Suprapubic skin (tissue), 4 donors: ENCODE measurements around the gene GOPC. TPM values are rescaled to one million over a fixed set of nuclear protein-coding genes. Genes with fewer than 3 reads are reported as not detected.

Source experiments
- DNase-seq, 2 donors: peaks; one replicate each; pipeline ENCODE4 v3.0.0-alpha.2; 2019; ENCODE audit warnings: low spot score in 2 of 2
- H3K27ac ChIP-seq: fragments of 200-600 bp; sonication (generic); one replicate; pipeline ENCODE4 v1.5.1; 2019
- H3K27me3 ChIP-seq: fragments of 200-600 bp; sonication (generic); one replicate; pipeline ENCODE4 v1.5.1; 2019
- H3K36me3 ChIP-seq: fragments of 200-600 bp; sonication (generic); one replicate; pipeline ENCODE4 v1.5.1; 2019
- H3K4me1 ChIP-seq: fragments of 200-600 bp; sonication (generic); one replicate; pipeline ENCODE4 v1.5.1; 2019
- H3K4me3 ChIP-seq: fragments of 200-600 bp; sonication (generic); one replicate; pipeline ENCODE4 v1.5.1; 2019; ENCODE audit warnings: mild to moderate bottlenecking
- H3K9me3 ChIP-seq: fragments of 200-600 bp; sonication (generic); one replicate; pipeline ENCODE4 v1.5.1; 2019
- EP300 ChIP-seq: sonication (generic); formaldehyde crosslinking; IDR thresholded peaks from one replicate; pipeline ENCODE4 v1.6.1; 2017; ENCODE audit warnings: antibody characterized with exemption
- POLR2A ChIP-seq, 2 donors: fragments of 450-650 bp; IDR thresholded peaks; one replicate each; pipeline ENCODE4 v1.6.1; 2017; ENCODE audit warnings: antibody characterized with exemption in 2 of 2, mild to moderate bottlenecking in 2 of 2, moderate library complexity in 2 of 2
- POLR2AphosphoS5 ChIP-seq, 3 donors: sonication (generic); formaldehyde crosslinking; IDR thresholded peaks; one replicate each; pipeline ENCODE4 v1.6.1; 2017; ENCODE audit warnings: antibody characterized with exemption in 3 of 3
- WGBS: methylation state at CpG from one replicate; pipeline ENCODE4 v1.1.5; 2018; 5-methylcytosine and 5-hydroxymethylcytosine counted together
- total RNA-seq, 4 donors: library from RNA; depleted of rRNA; stranded (reverse); fragments of >200 nt; gene quantifications; one replicate each; pipeline ENCODE4 v1.1.0, GENCODE V29; 2016
- TF ChIP-seq, protein P1 (sequence below), 2 donors: fragments of 200-600 bp in 1 of 2; fragments of 450-650 bp in 1 of 2; sonication (generic) in 1 of 2; IDR thresholded peaks; one replicate each; pipeline ENCODE4 v1.5.1; 2016 to 2019; ENCODE audit warnings: antibody characterized with exemption in 2 of 2, mild to moderate bottlenecking in 1 of 2, moderate library complexity in 1 of 2

GOPC gene
- total RNA-seq, 4 donors from 2014 or later: 15.5 to 21.9 (median 20.0) TPM

GRCh38 chr6:117592983-117593759, 9.1 kb downstream of the GOPC start:
- Histone ChIP-seq H3K27ac (no peak overlapping the region), H3K36me3 (peaks cover 5% of the 10 kb centered on the region), H3K27me3 (no peaks in the 10 kb centered on the region), H3K4me3 (no peak overlapping the region), H3K4me1 (no peaks in the 10 kb centered on the region), H3K9me3 (no peaks in the 10 kb centered on the region)
- 87% methylated on average over 3 of the region's 3 CpGs for WGBS
- TF ChIP-seq, protein P1, sequence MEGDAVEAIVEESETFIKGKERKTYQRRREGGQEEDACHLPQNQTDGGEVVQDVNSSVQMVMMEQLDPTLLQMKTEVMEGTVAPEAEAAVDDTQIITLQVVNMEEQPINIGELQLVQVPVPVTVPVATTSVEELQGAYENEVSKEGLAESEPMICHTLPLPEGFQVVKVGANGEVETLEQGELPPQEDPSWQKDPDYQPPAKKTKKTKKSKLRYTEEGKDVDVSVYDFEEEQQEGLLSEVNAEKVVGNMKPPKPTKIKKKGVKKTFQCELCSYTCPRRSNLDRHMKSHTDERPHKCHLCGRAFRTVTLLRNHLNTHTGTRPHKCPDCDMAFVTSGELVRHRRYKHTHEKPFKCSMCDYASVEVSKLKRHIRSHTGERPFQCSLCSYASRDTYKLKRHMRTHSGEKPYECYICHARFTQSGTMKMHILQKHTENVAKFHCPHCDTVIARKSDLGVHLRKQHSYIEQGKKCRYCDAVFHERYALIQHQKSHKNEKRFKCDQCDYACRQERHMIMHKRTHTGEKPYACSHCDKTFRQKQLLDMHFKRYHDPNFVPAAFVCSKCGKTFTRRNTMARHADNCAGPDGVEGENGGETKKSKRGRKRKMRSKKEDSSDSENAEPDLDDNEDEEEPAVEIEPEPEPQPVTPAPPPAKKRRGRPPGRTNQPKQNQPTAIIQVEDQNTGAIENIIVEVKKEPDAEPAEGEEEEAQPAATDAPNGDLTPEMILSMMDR (IDR thresholded peaks at IDR 0.05): no peak
- TF ChIP-seq POLR2AphosphoS5 (IDR thresholded peaks at IDR 0.05): no peak
- TF ChIP-seq POLR2A (IDR thresholded peaks at IDR 0.05): no peak
- TF ChIP-seq EP300: no peak
- no peak for DNase-seq

DNA sequence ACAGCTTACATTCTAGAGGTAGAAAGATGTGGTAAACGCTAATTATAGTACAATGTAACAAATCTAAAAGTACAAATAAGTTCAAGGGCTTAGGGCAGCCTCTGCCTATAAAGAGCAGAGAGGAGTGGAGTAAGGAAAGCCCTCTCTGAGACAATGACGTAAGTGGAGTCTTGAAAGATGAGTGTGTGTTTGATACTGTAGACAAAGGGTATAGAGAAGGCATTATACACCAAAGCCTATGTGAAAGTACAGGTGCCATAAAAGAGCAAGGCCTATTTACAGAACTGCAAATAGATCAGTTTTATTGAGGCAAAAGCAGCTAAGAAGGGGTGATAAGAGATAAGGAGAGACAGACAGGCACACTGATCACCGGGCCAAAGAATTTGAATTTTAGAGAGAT, 10.9 kb downstream of the GOPC start:
- Histone ChIP-seq H3K27ac (no peak overlapping the region), H3K4me3 (no peak overlapping the region), H3K27me3 (no peaks in the 10 kb centered on the region), H3K36me3 (peaks cover 5% of the 10 kb centered on the region), H3K4me1 (no peaks in the 10 kb centered on the region), H3K9me3 (no peaks in the 10 kb centered on the region)
- TF ChIP-seq POLR2AphosphoS5 (IDR thresholded peaks at IDR 0.05): no peak
- TF ChIP-seq EP300: no peak
- TF ChIP-seq POLR2A (IDR thresholded peaks at IDR 0.05): no peak
- TF ChIP-seq, protein P1 (IDR thresholded peaks at IDR 0.05): no peak
- WGBS: 89% methylated on average over 3 of the region's 3 CpGs
- no peak for DNase-seq

DNA sequence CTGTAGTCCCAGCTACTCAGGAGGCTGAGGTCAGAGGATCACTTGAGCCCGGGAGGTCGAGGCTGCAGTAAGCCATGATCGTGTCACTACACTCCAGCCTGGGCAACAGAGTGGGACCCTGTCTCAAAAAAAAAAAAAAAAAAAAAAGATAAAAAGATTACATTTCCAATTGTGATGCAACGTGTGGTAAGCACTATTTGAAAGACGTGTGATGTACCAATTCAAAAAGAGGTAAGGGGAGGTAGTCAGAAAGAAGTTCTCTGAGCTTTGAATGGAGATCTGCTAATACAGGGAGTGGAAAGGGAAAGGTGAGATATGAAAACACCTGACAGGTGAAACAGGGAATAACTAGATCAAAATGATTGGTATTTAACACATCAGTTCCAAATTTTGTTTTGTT, 11.9 kb downstream of the GOPC start:
- Histone ChIP-seq H3K9me3 (no peaks in the 10 kb centered on the region), H3K27me3 (no peaks in the 10 kb centered on the region), H3K4me3 (no peak overlapping the region), H3K36me3 (peaks cover 5% of the 10 kb centered on the region), H3K4me1 (no peaks in the 10 kb centered on the region), H3K27ac (no peak overlapping the region)
- WGBS: 93% methylated on average over 5 of the region's 5 CpGs
- no peak for DNase-seq
- TF ChIP-seq POLR2A (IDR thresholded peaks at IDR 0.05) (no peak), EP300 (no peak), POLR2AphosphoS5 (IDR thresholded peaks at IDR 0.05) (no peak)
- TF ChIP-seq, protein P1 (IDR thresholded peaks at IDR 0.05): no peak

- Histone ChIP-seq H3K4me1 (no peaks in the 10 kb centered on the region), H3K36me3 (peaks cover 5% of the 10 kb centered on the region), H3K4me3 (no peak overlapping the region), H3K9me3 (no peaks in the 10 kb centered on the region), H3K27me3 (no peaks in the 10 kb centered on the region), H3K27ac (no peak overlapping the region)
- no peak for DNase-seq
- TF ChIP-seq POLR2AphosphoS5 (IDR thresholded peaks at IDR 0.05) (no peak), POLR2A (IDR thresholded peaks at IDR 0.05) (no peak), EP300 (no peak)
- TF ChIP-seq, protein P1 (IDR thresholded peaks at IDR 0.05): no peak
Observed at GRCh38 chr6:117585647-117586046, 16.7 kb downstream of the GOPC start.

DNA sequence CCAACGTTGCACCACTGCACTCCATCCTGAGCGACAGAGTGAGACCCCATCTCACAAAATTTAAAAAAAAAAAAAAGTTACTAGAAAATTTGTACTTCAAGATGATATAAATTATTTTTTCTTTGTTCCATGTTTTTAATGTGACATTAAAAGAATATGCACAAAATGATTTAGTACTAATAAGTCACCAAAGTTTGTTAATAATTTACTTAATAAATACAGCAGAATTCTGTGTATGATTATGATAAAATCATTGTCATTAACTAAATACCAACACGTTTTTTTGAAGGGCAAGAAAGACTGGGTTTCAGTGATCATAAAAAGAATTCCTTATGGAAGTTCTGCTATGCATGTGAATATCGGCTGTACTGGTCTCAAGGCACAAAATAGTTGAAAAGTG, 28.1 kb downstream of the GOPC start:
- Histone ChIP-seq H3K36me3 (peaks cover 18% of the 10 kb centered on the region), H3K27me3 (no peaks in the 10 kb centered on the region), H3K9me3 (no peaks in the 10 kb centered on the region), H3K27ac (no peak overlapping the region), H3K4me3 (no peak overlapping the region), H3K4me1 (no peaks in the 10 kb centered on the region)
- WGBS: 91% methylated on average over 4 of the region's 4 CpGs
- TF ChIP-seq, protein P1 (IDR thresholded peaks at IDR 0.05): no peak
- TF ChIP-seq EP300: no peak
- no peak for TF ChIP-seq POLR2A (IDR thresholded peaks at IDR 0.05)
- TF ChIP-seq POLR2AphosphoS5 (IDR thresholded peaks at IDR 0.05): no peak
- no peak for DNase-seq
